K562 (cell line): ENCODE measurements around the gene PITX2. TPM values are rescaled to one million over a fixed set of nuclear protein-coding genes. Genes with fewer than 3 reads are reported as not detected.

Experiments used
- ATAC-seq: fragments of 200-7000 bp; cut with Tn5 transposase; 3 replicates; pipeline ENCODE4 v1.9.1; 2020; ENCODE audit warnings: moderate library complexity
- BruUV-seq: library from RNA; stranded (reverse); fragments of 400-500 nt; replicated peaks from 2 replicates; lab custom pipeline; 2021; lab: Mats Ljungman, UMichigan
- CTCF ChIA-PET: fragments of 300-600 bp; formaldehyde crosslinking; extraction: SDS; loops from one replicate; lab custom pipeline; 2021; ENCODE audit warnings: low intra/inter-chr PET ratio; lab: Yijun Ruan, JAX
- POLR2A ChIA-PET: fragments of 300-600, 350-650 bp; sonication (Branson Sonifier 250); formaldehyde crosslinking; extraction: SDS; loops from one replicate; lab custom pipeline; 2021; ENCODE audit warnings: antibody characterized with exemption, inconsistent platforms; lab: Yijun Ruan, JAX
- DNase-seq, 4 experiments: peaks; one replicate each; pipeline versions ENCODE4 v3.0.0 to v3.0.0-alpha.2; 2011 to 2018; ENCODE audit warnings: low spot score in 3 of 4, mixed read lengths in 3 of 4; ENCODE audit errors: extremely low read depth in 1 of 4
- FAIRE-seq: peaks from 2 replicates; lab custom pipeline; 2011; peaks lifted over from hg19 to GRCh38; lab: Jason Lieb, UNC
- H2AFZ ChIP-seq: 2 replicates; pipeline ENCODE4 v1.6.0; 2011; ENCODE audit warnings: low read depth, low read length, control low read depth, inconsistent platforms
- H3K27ac ChIP-seq: fragments of 200-600 bp; 3 replicates; pipeline ENCODE4 v1.8.0; 2011; ENCODE audit warnings: low read depth, mild to moderate bottlenecking, control low read depth, inconsistent platforms, low read length, moderate library complexity, mixed read lengths; ENCODE audit errors: extremely low read depth
- H3K27me3 ChIP-seq, 2 experiments: fragments of 300-600 bp in 1 of 2; 2 replicates in 1 of 2; 3 replicates in 1 of 2; pipeline versions ENCODE4 v1.6.0 to v1.8.0; 2011; ENCODE audit warnings: inconsistent platforms in 2 of 2, low read length in 2 of 2, mild to moderate bottlenecking in 1 of 2, mixed read lengths in 1 of 2, moderate library complexity in 1 of 2; ENCODE audit not compliant: control insufficient read depth in 2 of 2, insufficient read depth in 2 of 2
- H3K36me3 ChIP-seq: fragments of 300-600 bp; 3 replicates; pipeline ENCODE4 v1.8.0; 2011; ENCODE audit warnings: mild to moderate bottlenecking, low read length, inconsistent platforms; ENCODE audit not compliant: control insufficient read depth, insufficient read depth
- H3K4me1 ChIP-seq, 2 experiments: fragments of 200-600 bp in 1 of 2; replicated peaks in 1 of 2; 2 replicates in 1 of 2; 3 replicates in 1 of 2; pipeline versions ENCODE4 v1.5.1 to v1.8.0; 2011; ENCODE audit warnings: inconsistent platforms in 2 of 2, low read length in 2 of 2, mild to moderate bottlenecking in 1 of 2, mixed read lengths in 1 of 2, moderate library complexity in 1 of 2; ENCODE audit not compliant: control insufficient read depth in 2 of 2, insufficient read depth in 2 of 2
- H3K4me2 ChIP-seq: 2 replicates; pipeline ENCODE4 v1.6.1; 2011; ENCODE audit warnings: low read length, control low read depth, inconsistent platforms, mixed read lengths; ENCODE audit not compliant: insufficient read depth
- H3K4me3 ChIP-seq: fragments of 200-600 bp; sonication (generic), shearing (Covaris generic); 2 replicates; pipeline ENCODE4 v1.5.1; 2016; ENCODE audit warnings: control low read depth, inconsistent platforms
- H3K79me2 ChIP-seq: fragments of 200-600 bp; 3 replicates; pipeline ENCODE4 v1.8.0; 2011; ENCODE audit warnings: low read length, inconsistent platforms; ENCODE audit not compliant: control insufficient read depth, insufficient read depth
- H3K9ac ChIP-seq, 2 experiments: 2 replicates each; pipeline versions ENCODE4 v1.6.0 to v1.6.1; 2011; ENCODE audit warnings: low read depth in 2 of 2, low read length in 2 of 2, control low read depth in 1 of 2, inconsistent platforms in 1 of 2, mild to moderate bottlenecking in 1 of 2, mixed read lengths in 1 of 2; ENCODE audit not compliant: insufficient read depth in 1 of 2
- H3K9me1 ChIP-seq: one replicate; pipeline ENCODE4 v1.6.0; 2011; ENCODE audit warnings: inconsistent platforms, mild to moderate bottlenecking, low read length, moderate library complexity; ENCODE audit not compliant: control insufficient read depth, insufficient read depth
- H3K9me3 ChIP-seq: replicated peaks from 2 replicates; pipeline ENCODE4 v1.5.1; 2011; ENCODE audit warnings: low read depth, low read length, inconsistent platforms; ENCODE audit not compliant: control insufficient read depth, insufficient read depth
- H4K20me1 ChIP-seq: replicated peaks from 2 replicates; pipeline ENCODE4 v1.6.1; 2011; ENCODE audit warnings: low read length, inconsistent platforms, mixed read lengths; ENCODE audit not compliant: control insufficient read depth, insufficient read depth
- EWSR1 ChIP-seq: fragments of 450-650 bp; IDR thresholded peaks from 2 replicates; pipeline ENCODE4 v1.6.1; 2018; ENCODE audit warnings: borderline replicate concordance, mild to moderate bottlenecking, low read depth, moderate library complexity; ENCODE audit not compliant: partially characterized antibody
- PHTF2 ChIP-seq: fragments of 250-450 bp; sonication (Bioruptor Pico); IDR thresholded peaks from 2 replicates; pipeline ENCODE4 v1.5.0; 2021; ENCODE audit warnings: mild to moderate bottlenecking
- PPARD ChIP-seq: fragments of 250-450 bp; sonication (Bioruptor Pico); IDR thresholded peaks from 2 replicates; pipeline ENCODE4 v1.8.0; 2022; ENCODE audit warnings: inconsistent platforms, mild to moderate bottlenecking, moderate library complexity
- SRSF3 ChIP-seq: fragments of 200-400 bp; formaldehyde crosslinking; IDR thresholded peaks from 2 replicates; pipeline ENCODE4 v1.6.1; 2016; ENCODE audit warnings: mild to moderate bottlenecking, low read length, moderate library complexity; ENCODE audit not compliant: insufficient read depth
- XRCC4 ChIP-seq: IDR thresholded peaks from one replicate; pipeline ENCODE4 v1.6.1; 2011; ENCODE audit not compliant: insufficient read depth, insufficient read length; ENCODE audit errors: extremely low read depth
- ZNF165 ChIP-seq: fragments of 250-450 bp; sonication (Bioruptor Pico); IDR thresholded peaks from 2 replicates; pipeline ENCODE4 v1.4.0; 2020; ENCODE audit warnings: borderline replicate concordance
- ZSCAN32 ChIP-seq: fragments of 450-650 bp; formaldehyde crosslinking; IDR thresholded peaks from 2 replicates; pipeline ENCODE4 v1.4.0; 2020; ENCODE audit warnings: mild to moderate bottlenecking, moderate library complexity
- WGBS: fragments of 100-300 bp; shearing (Covaris generic); methylation state at CpG from one replicate; pipeline ENCODE4 v1.1.6; 2016; ENCODE audit warnings: low coverage, mixed read lengths; ENCODE audit not compliant: insufficient coverage; ENCODE audit errors: missing lambda C conversion rate; 5-methylcytosine and 5-hydroxymethylcytosine counted together
- in situ Hi-C: fragments of 300-500 bp; cut with MboI; formaldehyde crosslinking; loops from 4 replicates; pipeline ENCODE4 v1.15.0; 2018; ENCODE audit warnings: inconsistent platforms, mixed read lengths
- intact Hi-C: fragments of 100-400 bp; cut with micrococcal nuclease; formaldehyde crosslinking; loops from 2 replicates; pipeline ENCODE4 v1.14.2; 2022
- polyA plus RNA-seq, 8 experiments: library from polyadenylated mRNA; depleted of rRNA in 4 of 8; stranded (reverse) in 5 of 8; unstranded in 3 of 8; fragments of >200 nt; fragmentation: Nextera tagmentation in 2 of 8; fragmentation: Illumina TruSeq in 1 of 8; extraction: Ambion mirVana in 2 of 8; extraction: Trizol in 1 of 8; gene quantifications; 2 replicates each; pipeline versions ENCODE4 v1.2.1 to v1.2.3, GENCODE V29; 2011 to 2014; ENCODE audit warnings: inconsistent platforms in 1 of 8, missing spikeins in 1 of 8
- total RNA-seq, 7 experiments: library from RNA; depleted of rRNA in 6 of 7; stranded (reverse); fragments of >200 nt in 6 of 7; fragmentation: Illumina TruSeq in 2 of 7; extraction: Trizol in 2 of 7; gene quantifications; 2 replicates each; pipeline versions ENCODE4 v1.2.1 to v1.2.3, GENCODE V29; 2011 to 2021; ENCODE audit warnings: low replicate concordance in 1 of 7
- TF ChIP-seq, protein P1 (sequence below): fragments of 450-650 bp; formaldehyde crosslinking; IDR thresholded peaks from 2 replicates; pipeline ENCODE4 v1.4.0; 2020; ENCODE audit warnings: mild to moderate bottlenecking, moderate library complexity

PITX2 gene
- total and polyA plus RNA-seq, 9 of the 15 experiments (the other 6 are each of a cell fraction or from before 2014, with no cell fraction given): 0.08 TPM; not detected in 8

DNA sequence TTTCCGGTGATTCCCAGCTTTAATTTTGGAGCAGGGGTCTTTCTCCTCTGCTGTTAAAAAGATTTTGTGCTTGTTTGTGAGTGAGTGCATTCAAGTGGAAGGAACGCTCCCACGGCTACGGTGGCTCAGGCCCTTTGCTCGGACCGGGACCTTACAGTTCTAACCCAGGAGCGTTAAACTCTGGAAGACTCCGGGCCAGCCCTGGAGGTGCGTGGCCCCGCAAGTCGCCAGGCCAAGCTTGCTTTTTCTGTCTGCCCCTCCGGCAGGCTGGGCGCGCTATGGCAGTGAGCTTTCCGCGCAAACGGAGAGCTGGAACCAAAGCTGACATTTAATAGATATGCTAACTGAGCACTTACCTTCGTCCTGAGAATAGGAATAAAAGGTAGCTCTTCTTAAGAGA, 18.3 kb upstream of the PITX2 start:
- Histone ChIP-seq H3K9ac (no peak overlapping the region), H3K4me2 (no peak overlapping the region), H3K27me3 (peaks cover 26 to 35% of the 10 kb centered on the region in 2 experiments), H3K4me1 (peaks cover 0 to 9% of the 10 kb centered on the region in 2 experiments; a peak in 1 of 5 replicates), H2AFZ (no peak overlapping the region), H3K9me3 (no peaks in the 10 kb centered on the region), H3K36me3 (no peaks in the 10 kb centered on the region), H3K79me2 (no peaks in the 10 kb centered on the region), H3K9me1 (no peaks in the 10 kb centered on the region), H4K20me1 (no peaks in the 10 kb centered on the region; the same call in 1 of the 2 replicates), H3K27ac (no peak overlapping the region), H3K4me3 (no peak overlapping the region)
- under 1% methylated on average over 18 of the region's 18 CpGs for WGBS
- ATAC-seq (no peak), FAIRE-seq (no peak), DNase-seq (no peak)
- TF ChIP-seq, protein P1, sequence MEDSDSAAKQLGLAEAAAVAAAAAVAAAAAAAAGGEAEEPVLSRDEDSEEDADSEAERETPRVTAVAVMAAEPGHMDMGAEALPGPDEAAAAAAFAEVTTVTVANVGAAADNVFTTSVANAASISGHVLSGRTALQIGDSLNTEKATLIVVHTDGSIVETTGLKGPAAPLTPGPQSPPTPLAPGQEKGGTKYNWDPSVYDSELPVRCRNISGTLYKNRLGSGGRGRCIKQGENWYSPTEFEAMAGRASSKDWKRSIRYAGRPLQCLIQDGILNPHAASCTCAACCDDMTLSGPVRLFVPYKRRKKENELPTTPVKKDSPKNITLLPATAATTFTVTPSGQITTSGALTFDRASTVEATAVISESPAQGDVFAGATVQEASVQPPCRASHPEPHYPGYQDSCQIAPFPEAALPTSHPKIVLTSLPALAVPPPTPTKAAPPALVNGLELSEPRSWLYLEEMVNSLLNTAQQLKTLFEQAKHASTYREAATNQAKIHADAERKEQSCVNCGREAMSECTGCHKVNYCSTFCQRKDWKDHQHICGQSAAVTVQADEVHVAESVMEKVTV (CRISPR knock-in tag): no peak
- TF ChIP-seq PPARD (CRISPR knock-in tag): no peak
- no peak for TF ChIP-seq EWSR1
- TF ChIP-seq PHTF2 (CRISPR knock-in tag): no peak
- TF ChIP-seq ZSCAN32 (CRISPR knock-in tag): no peak
- TF ChIP-seq XRCC4: no peak
- no peak for TF ChIP-seq ZNF165 (CRISPR knock-in tag)
- TF ChIP-seq SRSF3: no peak
- ChIA-PET CTCF (no interaction called here), POLR2A (no interaction called here)
- no TSS peak for BruUV-seq
- intact Hi-C loops: no loop called here
- in situ Hi-C loops: no loop called here
